Panc1 (cell line): ENCODE measurements around the gene CCNI.

ENCODE experiments used
- POLR2AphosphoS5 ChIP-seq: IDR thresholded peaks from 2 replicates; pipeline ENCODE4 v1.6.1; 2012; ENCODE audit warnings: mild to moderate bottlenecking, low read depth, low read length, moderate library complexity
- TF ChIP-seq, protein P1 (sequence below): fragments of 450-650 bp; IDR thresholded peaks from 2 replicates; pipeline ENCODE4 v1.5.1; 2017; ENCODE audit warnings: mild to moderate bottlenecking

DNA sequence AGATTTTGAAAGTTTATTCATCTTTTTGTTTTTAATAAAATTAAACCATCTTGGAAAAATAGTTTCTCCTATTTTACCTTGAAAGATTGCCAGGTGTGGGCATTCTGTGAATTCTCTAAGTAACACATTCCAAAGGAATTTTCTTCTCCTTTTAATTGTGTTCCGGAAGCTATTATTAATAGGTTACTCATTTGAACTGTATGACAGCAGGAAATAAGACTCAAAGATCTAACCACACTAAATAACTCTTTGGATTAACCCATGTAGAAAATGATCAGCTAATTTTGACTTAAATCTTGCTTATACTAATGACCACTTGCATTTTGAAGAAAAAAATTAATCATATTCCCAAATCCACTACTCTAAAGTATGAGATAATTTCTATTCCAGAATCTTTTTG lies 17.6 kb upstream of the CCNI start:
- TF ChIP-seq, protein P1, sequence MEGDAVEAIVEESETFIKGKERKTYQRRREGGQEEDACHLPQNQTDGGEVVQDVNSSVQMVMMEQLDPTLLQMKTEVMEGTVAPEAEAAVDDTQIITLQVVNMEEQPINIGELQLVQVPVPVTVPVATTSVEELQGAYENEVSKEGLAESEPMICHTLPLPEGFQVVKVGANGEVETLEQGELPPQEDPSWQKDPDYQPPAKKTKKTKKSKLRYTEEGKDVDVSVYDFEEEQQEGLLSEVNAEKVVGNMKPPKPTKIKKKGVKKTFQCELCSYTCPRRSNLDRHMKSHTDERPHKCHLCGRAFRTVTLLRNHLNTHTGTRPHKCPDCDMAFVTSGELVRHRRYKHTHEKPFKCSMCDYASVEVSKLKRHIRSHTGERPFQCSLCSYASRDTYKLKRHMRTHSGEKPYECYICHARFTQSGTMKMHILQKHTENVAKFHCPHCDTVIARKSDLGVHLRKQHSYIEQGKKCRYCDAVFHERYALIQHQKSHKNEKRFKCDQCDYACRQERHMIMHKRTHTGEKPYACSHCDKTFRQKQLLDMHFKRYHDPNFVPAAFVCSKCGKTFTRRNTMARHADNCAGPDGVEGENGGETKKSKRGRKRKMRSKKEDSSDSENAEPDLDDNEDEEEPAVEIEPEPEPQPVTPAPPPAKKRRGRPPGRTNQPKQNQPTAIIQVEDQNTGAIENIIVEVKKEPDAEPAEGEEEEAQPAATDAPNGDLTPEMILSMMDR, result no peak
- TF ChIP-seq POLR2AphosphoS5, result no peak
